ENCODE results near the gene KCNT1. TPM values are rescaled to one million over a fixed set of nuclear protein-coding genes. Genes with fewer than 3 reads are reported as not detected.

KCNT1 gene
- total RNA-seq, 1 experiment from 2014 or later, result 0.09 TPM

- peaks cover 63% of the 10 kb centered on the region for H3K36me3 Mint-ChIP-seq (ENCODE audit: insufficient read depth, unreplicated experiment)
Measured at GRCh38 chr9:135823036-135823435, 121.1 kb downstream of the KCNT1 start.

GRCh38 chr9:135825435-135826187 lies 123.6 kb downstream of the KCNT1 start:
- H3K27ac Mint-ChIP-seq (ENCODE audit: unreplicated experiment), result no peak overlapping the region
- H3K27me3 Mint-ChIP-seq (ENCODE audit: insufficient read depth, unreplicated experiment), result no peaks in the 10 kb centered on the region
- no peak overlapping the region for H3K4me3 Mint-ChIP-seq (ENCODE audit: unreplicated experiment)
- intact Hi-C loops (cut with micrococcal nuclease; ENCODE audit: unreplicated experiment), result no loop called here
- no peaks in the 10 kb centered on the region for H3K9me3 Mint-ChIP-seq (ENCODE audit: unreplicated experiment)
- H3K4me1 ChIP-seq, result no peaks in the 10 kb centered on the region
- TF ChIP-seq, protein P1, sequence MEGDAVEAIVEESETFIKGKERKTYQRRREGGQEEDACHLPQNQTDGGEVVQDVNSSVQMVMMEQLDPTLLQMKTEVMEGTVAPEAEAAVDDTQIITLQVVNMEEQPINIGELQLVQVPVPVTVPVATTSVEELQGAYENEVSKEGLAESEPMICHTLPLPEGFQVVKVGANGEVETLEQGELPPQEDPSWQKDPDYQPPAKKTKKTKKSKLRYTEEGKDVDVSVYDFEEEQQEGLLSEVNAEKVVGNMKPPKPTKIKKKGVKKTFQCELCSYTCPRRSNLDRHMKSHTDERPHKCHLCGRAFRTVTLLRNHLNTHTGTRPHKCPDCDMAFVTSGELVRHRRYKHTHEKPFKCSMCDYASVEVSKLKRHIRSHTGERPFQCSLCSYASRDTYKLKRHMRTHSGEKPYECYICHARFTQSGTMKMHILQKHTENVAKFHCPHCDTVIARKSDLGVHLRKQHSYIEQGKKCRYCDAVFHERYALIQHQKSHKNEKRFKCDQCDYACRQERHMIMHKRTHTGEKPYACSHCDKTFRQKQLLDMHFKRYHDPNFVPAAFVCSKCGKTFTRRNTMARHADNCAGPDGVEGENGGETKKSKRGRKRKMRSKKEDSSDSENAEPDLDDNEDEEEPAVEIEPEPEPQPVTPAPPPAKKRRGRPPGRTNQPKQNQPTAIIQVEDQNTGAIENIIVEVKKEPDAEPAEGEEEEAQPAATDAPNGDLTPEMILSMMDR (IDR thresholded peaks at IDR 0.05; ENCODE audit: insufficient read depth in 1 of 2, low read depth in 1 of 2, low read length in 1 of 2, severe bottlenecking in 1 of 2, unreplicated experiment in 1 of 2), result no peak
- ChIA-PET POLR2A (no interaction called here), CTCF (no interaction called here)
- H3K4me3 ChIP-seq (ENCODE audit: low read depth, low read length), result no peak overlapping the region
- no peaks in the 10 kb centered on the region for H3K4me1 Mint-ChIP-seq (ENCODE audit: low read depth, unreplicated experiment)
- DNase-seq, result no peak
- peaks cover 2% of the 10 kb centered on the region; the same call in 1 of the 2 replicates for H3K36me3 ChIP-seq (ENCODE audit: control insufficient read depth, insufficient read depth, low read length)
- peaks cover 56% of the 10 kb centered on the region for H3K36me3 Mint-ChIP-seq (ENCODE audit: insufficient read depth, unreplicated experiment)
- H3K9me3 ChIP-seq, result no peaks in the 10 kb centered on the region
- no peaks in the 10 kb centered on the region for H3K27me3 ChIP-seq (replicated peaks; ENCODE audit: control insufficient read depth, insufficient read depth, low read length)
- BruUV-seq (replicated peaks), result no TSS peak

More at GRCh38 chr9:135823036-135823435, 121.1 kb downstream of the KCNT1 start:
- no peaks in the 10 kb centered on the region for H3K27me3 Mint-ChIP-seq (ENCODE audit: insufficient read depth, unreplicated experiment)
- no peaks in the 10 kb centered on the region for H3K9me3 ChIP-seq
- DNase-seq, result no peak
- H3K4me1 ChIP-seq, result no peaks in the 10 kb centered on the region
- H3K4me1 Mint-ChIP-seq (ENCODE audit: low read depth, unreplicated experiment), result no peaks in the 10 kb centered on the region
- intact Hi-C loops (cut with micrococcal nuclease; ENCODE audit: unreplicated experiment), result no loop called here
- TF ChIP-seq, protein P1 (IDR thresholded peaks at IDR 0.05; ENCODE audit: insufficient read depth in 1 of 2, low read depth in 1 of 2, low read length in 1 of 2, severe bottlenecking in 1 of 2, unreplicated experiment in 1 of 2), result no peak
- no peak overlapping the region for H3K27ac Mint-ChIP-seq (ENCODE audit: unreplicated experiment)
- no peaks in the 10 kb centered on the region for H3K27me3 ChIP-seq (replicated peaks; ENCODE audit: control insufficient read depth, insufficient read depth, low read length)
- no peaks in the 10 kb centered on the region for H3K9me3 Mint-ChIP-seq (ENCODE audit: unreplicated experiment)
- POLR2A ChIA-PET, result no interaction called here
- no peak overlapping the region for H3K4me3 ChIP-seq (ENCODE audit: low read depth, low read length)
- no TSS peak for BruUV-seq (replicated peaks)
- peaks cover 2% of the 10 kb centered on the region; the same call in 1 of the 2 replicates for H3K36me3 ChIP-seq (ENCODE audit: control insufficient read depth, insufficient read depth, low read length)
- H3K4me3 Mint-ChIP-seq (ENCODE audit: unreplicated experiment), result no peak overlapping the region
- CTCF ChIA-PET, result no interaction called here

GRCh38 chr9:135826188-135826545 lies 124.2 kb downstream of the KCNT1 start:
- Mint-ChIP-seq H3K4me1 (ENCODE audit: low read depth, unreplicated experiment) (no peaks in the 10 kb centered on the region), H3K9me3 (ENCODE audit: unreplicated experiment) (no peaks in the 10 kb centered on the region), H3K36me3 (ENCODE audit: insufficient read depth, unreplicated experiment) (peaks cover 50% of the 10 kb centered on the region), H3K27ac (ENCODE audit: unreplicated experiment) (no peak overlapping the region), H3K4me3 (ENCODE audit: unreplicated experiment) (no peak overlapping the region), H3K27me3 (ENCODE audit: insufficient read depth, unreplicated experiment) (no peaks in the 10 kb centered on the region)
- Histone ChIP-seq H3K36me3 (ENCODE audit: control insufficient read depth, insufficient read depth, low read length) (peaks cover 2% of the 10 kb centered on the region; the same call in 1 of the 2 replicates), H3K9me3 (no peaks in the 10 kb centered on the region), H3K4me3 (ENCODE audit: low read depth, low read length) (no peak overlapping the region), H3K4me1 (no peaks in the 10 kb centered on the region), H3K27me3 (replicated peaks; ENCODE audit: control insufficient read depth, insufficient read depth, low read length) (no peaks in the 10 kb centered on the region)
- POLR2A ChIA-PET, result no interaction called here
- no TSS peak for BruUV-seq (replicated peaks)
- intact Hi-C loops (cut with micrococcal nuclease; ENCODE audit: unreplicated experiment), result no loop called here
- CTCF ChIA-PET, result no interaction called here
- TF ChIP-seq, protein P1 (IDR thresholded peaks at IDR 0.05; ENCODE audit: insufficient read depth in 1 of 2, low read depth in 1 of 2, low read length in 1 of 2, severe bottlenecking in 1 of 2, unreplicated experiment in 1 of 2), result no peak
- no peak for DNase-seq
